Common myeloid progenitor, CD34-positive (primary cell): Measurements from ENCODE around the gene GON7. TPM values are rescaled to one million over a fixed set of nuclear protein-coding genes. Genes with fewer than 3 reads are reported as not detected.
A peak's percentile ranks its signal among the peaks of the same experiment; 100 is the strongest.

Experiments used
- CTCF ChIA-PET: fragments of 350-600 bp; sonication (Branson Sonifier 250); formaldehyde crosslinking; loops from one replicate; lab custom pipeline; 2021; ENCODE audit warnings: antibody characterized with exemption; lab: Charles Lee
- POLR2A ChIA-PET: fragments of 350-600 bp; sonication (Branson Sonifier 250); formaldehyde crosslinking; loops from one replicate; lab custom pipeline; 2021; ENCODE audit warnings: antibody characterized with exemption; lab: Charles Lee
- DNase-seq, 3 donors: peaks; one replicate each; pipeline versions ENCODE4 v3.0.0 to v3.0.0-alpha.2; 2013
- H3K27ac ChIP-seq, 2 experiments: 1 replicate in 1 of 2; 2 replicates in 1 of 2; pipeline ENCODE4 v1.7.0; 2013; ENCODE audit warnings: inconsistent platforms in 2 of 2, low read length in 2 of 2, mild to moderate bottlenecking in 2 of 2, low read depth in 1 of 2, moderate library complexity in 1 of 2; ENCODE audit not compliant: severe bottlenecking in 2 of 2, insufficient read depth in 1 of 2, poor library complexity in 1 of 2
- H3K27me3 ChIP-seq, 5 experiments: replicated peaks in 2 of 5; 1 replicate in 3 of 5; 2 replicates in 2 of 5; pipeline versions ENCODE4 v1.6.1 to v1.7.0; 2013; ENCODE audit warnings: low read length in 4 of 5, mild to moderate bottlenecking in 2 of 5, moderate library complexity in 2 of 5, inconsistent platforms in 1 of 5; ENCODE audit not compliant: insufficient read depth in 5 of 5, control insufficient read depth in 4 of 5
- H3K36me3 ChIP-seq, 4 experiments: 1 replicate in 2 of 4; 2 replicates in 2 of 4; pipeline versions ENCODE4 v1.6.1 to v1.7.0; 2013; ENCODE audit warnings: low read length in 3 of 4, control low read depth in 1 of 4, mild to moderate bottlenecking in 1 of 4; ENCODE audit not compliant: control insufficient read depth in 4 of 4, insufficient read depth in 4 of 4
- H3K4me1 ChIP-seq, 4 experiments: 1 replicate in 3 of 4; 2 replicates in 1 of 4; pipeline versions ENCODE4 v1.6.1 to v1.7.1; 2013; ENCODE audit warnings: low read length in 3 of 4, mild to moderate bottlenecking in 3 of 4, control low read depth in 1 of 4, inconsistent platforms in 1 of 4, moderate library complexity in 1 of 4; ENCODE audit not compliant: control insufficient read depth in 4 of 4, insufficient read depth in 4 of 4; ENCODE audit errors: control extremely low read depth in 1 of 4
- H3K4me3 ChIP-seq, 7 experiments: 1 replicate in 4 of 7; 2 replicates in 3 of 7; pipeline versions ENCODE4 v1.5.1 to v1.7.0; 2013; ENCODE audit warnings: mild to moderate bottlenecking in 7 of 7, low read length in 6 of 7, moderate library complexity in 6 of 7, inconsistent platforms in 2 of 7, low read depth in 2 of 7, control low read depth in 1 of 7; ENCODE audit not compliant: insufficient read depth in 4 of 7, control insufficient read depth in 1 of 7; ENCODE audit errors: extremely low read depth in 1 of 7
- H3K9me3 ChIP-seq, 5 experiments: 1 replicate in 4 of 5; 2 replicates in 1 of 5; pipeline versions ENCODE4 v1.6.1 to v1.7.1; 2013; ENCODE audit warnings: low read length in 4 of 5, mild to moderate bottlenecking in 2 of 5, inconsistent platforms in 1 of 5, low read depth in 1 of 5, moderate library complexity in 1 of 5; ENCODE audit not compliant: control insufficient read depth in 4 of 5, insufficient read depth in 2 of 5; ENCODE audit errors: control extremely low read depth in 1 of 5
- WGBS: methylation state at CpG from one replicate; pipeline ENCODE4 v1.1.5; 2013; ENCODE audit not compliant: insufficient coverage; 5-methylcytosine and 5-hydroxymethylcytosine counted together
- polyA plus RNA-seq: library from polyadenylated mRNA; unstranded; fragments of 120-200 nt; gene quantifications from one replicate; pipeline ENCODE4 v1.2.1, GENCODE V29; 2013

GON7 gene, protein sequence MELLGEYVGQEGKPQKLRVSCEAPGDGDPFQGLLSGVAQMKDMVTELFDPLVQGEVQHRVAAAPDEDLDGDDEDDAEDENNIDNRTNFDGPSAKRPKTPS
- 13.6 TPM for polyA plus RNA-seq

DNA sequence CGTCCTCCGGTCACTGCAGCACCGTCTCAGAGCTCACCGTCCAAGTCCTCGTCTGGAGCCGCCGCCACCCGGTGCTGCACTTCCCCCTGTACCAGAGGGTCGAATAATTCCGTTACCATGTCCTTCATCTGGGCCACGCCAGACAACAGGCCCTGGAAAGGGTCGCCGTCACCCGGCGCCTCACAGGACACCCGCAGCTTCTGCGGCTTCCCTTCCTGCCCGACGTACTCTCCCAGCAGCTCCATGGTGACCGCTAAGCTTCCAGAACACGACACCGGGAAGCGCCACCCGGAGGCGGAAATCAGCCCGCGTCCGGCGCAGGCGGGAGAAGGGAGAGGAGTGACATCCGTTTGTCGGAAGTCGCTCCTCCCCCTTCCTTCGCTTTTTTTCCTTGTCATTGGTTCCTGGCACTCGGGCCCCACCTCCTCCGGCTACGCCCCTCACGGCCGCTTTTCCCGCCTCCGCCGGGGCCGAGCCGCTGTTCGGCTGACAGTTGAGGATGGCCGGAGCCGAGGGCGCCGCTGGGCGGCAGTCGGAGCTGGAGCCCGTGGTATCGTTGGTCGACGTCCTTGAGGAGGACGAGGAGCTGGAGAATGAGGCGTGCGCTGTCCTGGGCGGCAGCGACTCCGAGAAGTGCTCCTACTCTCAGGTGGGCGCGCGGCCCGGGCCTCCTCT lies at the start of gene GON7, which contains the start of gene UBR7:
Gene GON7 (minus strand): TSS at position 273 of the 675 bp plus-strand sequence. CDS start 28 bp downstream, at position 245.
Gene UBR7 (plus strand): TSS at position 464 of the 675 bp plus-strand sequence. CDS start 36 bp downstream, at position 500.
- CTCF ChIA-PET: interaction anchor here (0.9 to 3.0 kb wide), 12 partner anchors 8 to 94 kb away, joined by 3 to 27 read pairs (median 5); partner anchors contain the start of genes LYSET and MOAP1
- no peaks in the 10 kb centered on the region for H3K9me3 ChIP-seq
- POLR2A ChIA-PET: interaction anchor here (2.1 kb wide), 1 partner anchor 22 kb away, joined by 15 read pairs; the partner anchor contains the start of genes LYSET and MOAP1
- H3K4me1 ChIP-seq: peaks cover 13 to 31% (median 24%) of the 10 kb centered on the region in 4 experiments
- under 1% methylated on average over 45 of the region's 65 CpGs for WGBS
- peak within 1 kb of the TSS; percentile 84 to 97 (median 95) for H3K4me3 ChIP-seq
- DNase-seq: peak; percentile 90 to 93 (median 91)
- no peaks in the 10 kb centered on the region for H3K27me3 ChIP-seq
- peaks cover under 1 to 2% (median 1%) of the 10 kb centered on the region in 4 experiments for H3K36me3 ChIP-seq
- H3K27ac ChIP-seq: peak within 1 kb of the TSS; percentile 15 to 85

DNA sequence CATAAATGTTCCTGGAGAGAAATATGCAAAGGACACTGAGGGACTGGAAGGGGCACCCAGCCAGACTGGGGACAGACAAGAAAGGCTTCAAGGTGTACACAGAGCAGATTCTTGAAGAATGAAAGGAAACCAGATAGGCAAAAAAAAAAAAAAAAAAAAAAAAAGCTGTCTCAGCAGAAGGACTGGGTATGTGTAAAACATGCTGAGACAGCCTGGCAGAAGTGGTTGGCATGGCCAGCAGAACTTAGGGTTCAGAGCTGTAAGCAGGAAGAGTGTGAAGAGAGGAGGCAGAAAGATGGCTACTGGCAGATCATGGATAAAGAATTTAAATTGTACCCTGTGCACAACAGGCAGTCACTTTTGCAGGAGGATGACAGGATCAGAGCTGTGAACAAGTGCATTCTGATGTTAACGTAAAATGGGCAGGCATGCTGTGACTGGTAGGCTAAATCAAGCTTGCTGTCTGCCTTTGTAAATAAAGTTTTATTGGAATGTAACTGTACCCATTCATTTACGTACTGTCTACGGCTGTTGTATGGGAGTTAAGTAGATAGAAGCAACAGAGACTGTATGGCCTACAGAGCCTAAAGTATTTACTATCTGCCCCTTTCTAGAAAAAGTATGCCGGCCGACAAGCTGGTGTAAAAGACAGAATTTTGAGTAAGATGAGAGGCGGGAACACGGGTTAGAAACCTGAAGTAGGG lies 42.4 kb upstream of the GON7 start:
- CTCF ChIA-PET: interaction anchor here (0.6 kb wide), 1 partner anchor 30 kb away, joined by 3 read pairs; no protein-coding TSS in a partner anchor
- DNase-seq: no peak
- H3K4me3 ChIP-seq: no peak overlapping the region
- peaks cover 0 to 3% (median under 1%) of the 10 kb centered on the region in 4 experiments for H3K4me1 ChIP-seq
- POLR2A ChIA-PET: no interaction called here
- no peak overlapping the region for H3K27ac ChIP-seq
- no peaks in the 10 kb centered on the region for H3K27me3 ChIP-seq
- 100% methylated on average over 3 of the region's 7 CpGs for WGBS
- peaks cover 25 to 66% (median 46%) of the 10 kb centered on the region in 4 experiments for H3K36me3 ChIP-seq
- peaks cover 0 to 4% (median 1%) of the 10 kb centered on the region in 5 experiments for H3K9me3 ChIP-seq

DNA sequence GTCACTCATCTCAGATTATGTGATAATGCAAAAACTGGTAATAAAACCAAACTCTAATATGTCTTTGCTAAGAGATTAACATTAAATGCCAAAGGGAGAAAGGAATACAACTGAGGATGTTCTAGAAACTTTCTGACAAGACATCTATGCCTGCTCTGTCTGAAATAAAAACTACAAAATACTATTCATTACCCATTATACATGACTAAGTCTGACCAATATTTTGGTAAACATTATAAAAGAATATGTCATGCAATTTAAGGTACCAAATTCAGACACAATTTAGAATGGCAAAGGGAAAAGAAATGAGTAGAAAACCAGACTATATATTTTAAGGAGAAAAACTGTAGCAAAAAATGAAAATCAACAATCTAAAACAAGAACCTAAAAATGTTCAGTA lies 39.7 kb upstream of the GON7 start:
- H3K9me3 ChIP-seq: peaks cover 0 to 2% (median 0%) of the 10 kb centered on the region in 5 experiments
- H3K36me3 ChIP-seq: peaks cover 27 to 72% (median 54%) of the 10 kb centered on the region in 4 experiments
- H3K27me3 ChIP-seq: no peaks in the 10 kb centered on the region
- POLR2A ChIA-PET: no interaction called here
- no peak overlapping the region for H3K27ac ChIP-seq
- no peak overlapping the region for H3K4me3 ChIP-seq
- H3K4me1 ChIP-seq: peaks cover 0 to 2% (median 0%) of the 10 kb centered on the region in 4 experiments
- no peak for DNase-seq
- CTCF ChIA-PET: no interaction called here

DNA sequence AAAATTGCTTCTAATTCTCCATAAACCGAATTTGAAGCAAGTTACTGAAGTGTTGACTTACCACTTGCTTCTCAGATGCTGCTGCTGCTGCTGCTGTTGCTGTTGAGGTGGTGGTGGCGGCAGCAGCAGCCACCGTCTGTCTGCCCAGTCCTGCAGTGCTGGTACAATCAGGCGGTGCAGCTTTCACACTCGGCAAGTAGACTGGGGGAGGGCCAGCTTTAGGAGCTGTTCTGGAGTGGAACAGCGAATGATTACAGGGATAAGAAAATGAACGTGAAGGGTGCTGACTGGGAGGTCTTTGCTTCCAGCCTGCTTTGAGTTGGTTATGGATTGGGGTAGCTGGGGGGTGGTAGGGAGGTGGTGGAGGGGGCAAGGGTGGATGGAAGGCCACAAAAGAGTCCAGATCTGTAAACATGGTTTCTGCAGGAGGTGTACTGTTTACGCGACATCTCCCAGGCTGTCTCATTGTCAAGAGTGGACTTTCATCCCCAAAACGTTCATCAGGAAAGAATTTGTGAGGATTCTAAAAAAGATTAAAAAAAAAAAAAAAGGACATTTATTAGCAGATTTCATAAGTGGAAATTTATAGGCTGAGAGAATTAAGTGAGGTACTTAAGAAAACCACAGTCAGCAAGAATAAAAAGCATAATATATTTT lies 39.0 kb upstream of the GON7 start:
- 94% methylated on average over 7 of the region's 10 CpGs for WGBS
- Histone ChIP-seq H3K4me1 (peaks cover 0 to 2% (median 0%) of the 10 kb centered on the region in 4 experiments), H3K9me3 (no peaks in the 10 kb centered on the region), H3K27ac (no peak overlapping the region), H3K27me3 (no peaks in the 10 kb centered on the region), H3K4me3 (no peak overlapping the region), H3K36me3 (peaks cover 22 to 70% (median 47%) of the 10 kb centered on the region in 4 experiments)
- no peak for DNase-seq
- POLR2A ChIA-PET: no interaction called here
- CTCF ChIA-PET: interaction anchor here (0.7 kb wide), 1 partner anchor 289 kb away, joined by 3 read pairs; no protein-coding TSS in a partner anchor

DNA sequence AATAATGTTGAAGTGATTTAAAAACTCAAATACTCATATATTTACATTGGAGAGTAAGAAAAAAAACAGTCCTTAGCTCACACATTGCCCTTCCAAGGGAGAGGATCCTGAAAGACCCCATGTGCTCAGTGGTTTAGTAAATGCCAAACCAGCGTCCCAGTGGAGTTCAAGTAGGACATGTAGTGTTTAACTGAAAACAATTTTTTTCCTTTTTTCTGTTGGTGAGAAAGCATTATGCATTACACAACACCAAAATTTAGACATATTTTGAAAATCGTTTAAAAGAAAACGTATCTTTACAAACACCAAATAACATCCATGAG lies 33.8 kb upstream of the GON7 start:
- ChIA-PET POLR2A (no interaction called here), CTCF (interaction anchor here (1.4 kb wide), 1 partner anchor 11 kb away, joined by 3 read pairs; no protein-coding TSS in a partner anchor)
- H3K27ac ChIP-seq: no peak overlapping the region
- peaks cover 14 to 44% (median 23%) of the 10 kb centered on the region in 4 experiments for H3K36me3 ChIP-seq
- no peak overlapping the region for H3K4me3 ChIP-seq
- 88% methylated on average over 2 of the region's 3 CpGs for WGBS
- DNase-seq: no peak
- H3K9me3 ChIP-seq: no peaks in the 10 kb centered on the region
- H3K4me1 ChIP-seq: no peaks in the 10 kb centered on the region
- no peaks in the 10 kb centered on the region for H3K27me3 ChIP-seq

DNA sequence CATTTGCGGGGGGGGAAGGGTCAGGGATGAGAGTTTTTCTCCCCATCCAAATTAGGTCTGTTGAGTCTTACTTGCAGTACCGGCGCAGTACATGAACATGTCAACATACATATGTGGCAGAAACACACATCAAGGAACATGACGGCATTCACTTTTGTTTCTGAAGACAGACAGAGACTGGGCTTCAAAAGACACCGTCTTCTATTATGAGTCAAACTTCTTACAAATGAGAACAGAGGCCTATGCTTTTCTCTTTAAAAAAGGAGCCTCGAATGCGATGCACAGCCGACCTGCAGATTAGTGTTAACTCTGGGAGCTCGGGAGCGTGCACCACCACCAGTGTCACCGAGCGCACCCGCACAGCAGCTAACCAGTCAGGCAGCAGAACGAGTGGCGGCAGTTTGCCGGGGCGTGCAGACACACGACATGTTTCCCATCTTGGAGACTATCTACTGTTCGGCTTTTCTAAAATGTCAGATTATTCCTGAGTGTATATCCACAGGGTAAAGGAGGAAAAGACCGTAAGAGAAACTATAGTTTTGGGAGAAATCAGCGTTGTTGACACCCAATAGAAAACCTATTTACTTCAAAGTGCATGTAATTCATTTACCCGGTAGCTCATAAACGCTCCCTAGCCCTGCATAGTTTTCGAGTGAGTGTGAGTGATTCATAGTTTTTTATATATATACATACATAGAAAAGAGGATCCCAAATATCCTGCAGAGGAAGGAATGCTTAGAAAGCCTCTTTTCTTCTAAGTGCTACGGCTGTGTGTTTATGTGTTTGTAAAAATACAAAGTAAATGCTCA lies 33.2 kb upstream of the GON7 start:
- ChIA-PET CTCF (interaction anchor here (1.4 kb wide), 1 partner anchor 10 kb away, joined by 3 read pairs; no protein-coding TSS in a partner anchor), POLR2A (no interaction called here)
- no peak overlapping the region for H3K27ac ChIP-seq
- no peak overlapping the region for H3K4me3 ChIP-seq
- peaks cover 11 to 39% (median 18%) of the 10 kb centered on the region in 4 experiments for H3K36me3 ChIP-seq
- no peak for DNase-seq
- H3K4me1 ChIP-seq: no peaks in the 10 kb centered on the region
- H3K27me3 ChIP-seq: peaks cover 0 to under 1% (median 0%) of the 10 kb centered on the region in 5 experiments
- WGBS: 96% methylated on average over 17 of the region's 25 CpGs
- no peaks in the 10 kb centered on the region for H3K9me3 ChIP-seq
